Stomach (tissue), 9 donors: ENCODE data around the gene ENTR1. TPM values are rescaled to one million over a fixed set of nuclear protein-coding genes. Genes with fewer than 3 reads are reported as not detected.

Experiments
- DNase-seq, 2 donors: peaks; one replicate each; pipeline versions ENCODE4 v3.0.0 to v3.0.0-alpha.2; 2013 to 2019
- H3K27ac ChIP-seq, 5 donors: fragments of 200-600 bp in 4 of 5; sonication (generic) in 4 of 5; one replicate each; pipeline ENCODE4 v1.5.1; 2013 to 2019; ENCODE audit warnings: mild to moderate bottlenecking in 1 of 5, moderate library complexity in 1 of 5
- H3K27me3 ChIP-seq, 3 donors: fragments of 200-600 bp; sonication (generic); one replicate each; pipeline ENCODE4 v1.5.1; 2017 to 2019; ENCODE audit warnings: mixed run types in 1 of 3
- H3K36me3 ChIP-seq, 4 donors: fragments of 200-600 bp; sonication (generic); 1 replicate in 3 of 4; 2 replicates in 1 of 4; pipeline ENCODE4 v1.5.1; 2016 to 2019
- H3K4me1 ChIP-seq, 4 donors: fragments of 200-600 bp; sonication (generic); one replicate each; pipeline ENCODE4 v1.5.1; 2016 to 2019
- H3K4me3 ChIP-seq, 4 donors: fragments of 200-600 bp; sonication (generic) in 3 of 4; one replicate each; pipeline ENCODE4 v1.5.1; 2016 to 2019; ENCODE audit warnings: mild to moderate bottlenecking in 1 of 4
- H3K9me3 ChIP-seq, 4 donors: fragments of 200-600 bp; sonication (generic); one replicate each; pipeline ENCODE4 v1.5.1; 2016 to 2019
- CTCF ChIP-seq, 7 experiments: fragments of 450-650 bp in 4 of 7; fragments of 200-600 bp in 3 of 7; sonication (generic) in 3 of 7; IDR thresholded peaks; one replicate each; pipeline ENCODE4 v1.5.1; 2016 to 2019; ENCODE audit warnings: antibody characterized with exemption in 7 of 7, control low read depth in 2 of 7, mild to moderate bottlenecking in 1 of 7
- EP300 ChIP-seq: sonication (generic); formaldehyde crosslinking; IDR thresholded peaks from one replicate; pipeline ENCODE4 v1.6.1; 2017; ENCODE audit warnings: antibody characterized with exemption
- POLR2A ChIP-seq, 4 donors: fragments of 450-650 bp; IDR thresholded peaks; one replicate each; pipeline ENCODE4 v1.6.1; 2016; ENCODE audit warnings: antibody characterized with exemption in 4 of 4, control low read depth in 2 of 4, mild to moderate bottlenecking in 1 of 4, moderate library complexity in 1 of 4
- POLR2AphosphoS5 ChIP-seq, 3 donors: sonication (generic); formaldehyde crosslinking; IDR thresholded peaks; one replicate each; pipeline ENCODE4 v1.6.1; 2016; ENCODE audit warnings: antibody characterized with exemption in 3 of 3
- WGBS, 5 donors: extraction: QIAGEN DNeasy Blood & Tissue Kit in 3 of 5; methylation state at CpG; one replicate each; pipeline versions ENCODE4 v1.1.5 to v1.1.7; 2013 to 2018; 5-methylcytosine and 5-hydroxymethylcytosine counted together
- intact Hi-C: fragments of 100-400 bp; cut with DNase I; formaldehyde crosslinking; loops from one replicate; pipeline ENCODE4 v1.15.1; 2023; ENCODE audit warnings: low total_unique reads
- polyA plus RNA-seq, 3 donors: library from polyadenylated mRNA; stranded (reverse); fragments of 200-250 nt; gene quantifications; one replicate each; pipeline ENCODE4 v1.2.3, GENCODE V29; 2013
- total RNA-seq, 5 donors: library from RNA; depleted of rRNA; stranded (reverse); fragments of >200 nt; gene quantifications; one replicate each; pipeline versions ENCODE4 v1.1.0 to v1.2.3, GENCODE V29; 2014 to 2016
- donor health status: healthy with polysubstance abuse.
- donor health status: Bipolar disorder and iron deficiency.
- donor health status: healthy.

Gene ENTR1
- total and polyA plus RNA-seq, 8 donors, result 20.6 to 184 (median 34.8) TPM

GRCh38 chr9:136395345-136396218 lies 14.8 kb downstream of the ENTR1 start:
- peaks cover 53 to 82% (median 74%) of the 10 kb centered on the region in 4 donors for H3K36me3 ChIP-seq
- H3K4me1 ChIP-seq, result peaks cover 11 to 27% (median 24%) of the 10 kb centered on the region in 4 donors
- no peaks in the 10 kb centered on the region for H3K9me3 ChIP-seq
- no peak overlapping the region for H3K4me3 ChIP-seq
- H3K27ac ChIP-seq, result no peak overlapping the region
- DNase-seq, result no peak
- TF ChIP-seq EP300 (no peak), POLR2AphosphoS5 (IDR thresholded peaks at IDR 0.05) (no peak), CTCF (IDR thresholded peaks at IDR 0.05) (no peak), POLR2A (IDR thresholded peaks at IDR 0.05) (no peak)
- WGBS, 5 donors, result 84 to 93% (median 89%) methylated on average over 10 to 26 of the region's 26 CpGs
- H3K27me3 ChIP-seq, result no peaks in the 10 kb centered on the region
- intact Hi-C loops, result no loop called here

DNA sequence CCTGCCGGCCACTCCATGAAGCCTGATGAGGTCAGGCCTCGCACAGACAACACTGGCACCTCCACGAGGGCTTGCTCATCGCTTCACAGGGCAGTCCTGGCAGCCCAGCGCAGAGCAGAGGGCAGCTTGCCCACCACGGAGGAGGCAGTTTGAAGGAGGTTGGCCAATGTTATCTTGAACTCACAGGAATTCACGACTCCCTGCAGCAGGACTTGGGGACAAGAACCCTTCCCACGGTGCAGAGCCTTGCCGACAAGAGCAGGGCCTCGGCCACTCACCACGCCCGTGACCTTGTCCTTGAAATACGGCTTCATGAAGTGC lies 15.4 kb downstream of the ENTR1 start:
- no peak for DNase-seq
- 89 to 97% (median 92%) methylated on average over 13 of the region's 13 CpGs for WGBS, 5 donors

DNA sequence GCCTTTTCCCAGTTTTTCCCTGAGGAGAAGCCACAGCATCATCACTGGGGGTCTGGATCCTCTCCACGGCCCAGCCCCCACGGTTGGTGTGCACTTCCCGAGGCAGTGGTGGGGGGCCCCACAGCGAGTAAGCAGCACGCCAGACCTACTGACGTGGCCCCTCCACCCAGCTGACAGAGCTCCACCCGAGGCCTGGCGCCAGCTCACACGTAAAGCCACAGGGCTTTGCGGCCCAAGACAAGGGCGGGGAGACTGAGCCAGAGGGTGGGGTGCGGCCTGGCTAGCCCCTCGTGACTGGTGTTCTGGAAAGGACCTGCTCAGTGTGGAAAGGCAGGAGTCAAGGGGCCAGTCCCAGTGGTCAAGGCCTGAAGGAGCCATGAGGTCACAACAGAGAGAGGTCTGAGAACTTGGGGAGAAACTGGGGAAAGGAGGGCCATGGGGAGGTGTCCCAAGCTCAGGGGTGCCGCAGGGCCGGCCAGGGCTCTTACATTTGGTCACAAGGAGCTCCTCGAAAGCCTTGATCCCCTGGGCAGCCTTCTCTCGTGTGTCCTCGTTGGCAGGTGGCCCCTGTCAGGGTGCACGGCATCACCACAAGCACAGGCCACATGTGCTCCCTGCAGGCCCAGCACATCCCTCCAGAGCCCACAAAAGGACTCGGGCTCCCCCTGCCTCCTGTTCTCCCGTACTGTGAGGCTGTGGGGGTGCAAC lies 15.9 kb downstream of the ENTR1 start:
- intact Hi-C loops, result no loop called here
- Histone ChIP-seq H3K27me3 (no peaks in the 10 kb centered on the region), H3K9me3 (no peaks in the 10 kb centered on the region), H3K4me3 (no peak overlapping the region), H3K36me3 (peaks cover 55 to 92% (median 84%) of the 10 kb centered on the region in 4 donors), H3K4me1 (peaks cover 7 to 20% (median 15%) of the 10 kb centered on the region in 4 donors), H3K27ac (no peak overlapping the region)
- no peak for DNase-seq
- TF ChIP-seq EP300 (no peak), POLR2A (IDR thresholded peaks at IDR 0.05) (no peak), POLR2AphosphoS5 (IDR thresholded peaks at IDR 0.05) (no peak), CTCF (IDR thresholded peaks at IDR 0.05) (no peak)
- WGBS, 5 donors, result 89 to 96% (median 94%) methylated on average over 18 to 21 of the region's 21 CpGs

More for the DNA sequence above, 15.4 kb downstream of the ENTR1 start:
- no peaks in the 10 kb centered on the region for H3K27me3 ChIP-seq
- no peak overlapping the region for H3K4me3 ChIP-seq
- H3K9me3 ChIP-seq, result no peaks in the 10 kb centered on the region
- intact Hi-C loops, result no loop called here
- peaks cover 53 to 86% (median 79%) of the 10 kb centered on the region in 4 donors for H3K36me3 ChIP-seq
- no peak for TF ChIP-seq POLR2A (IDR thresholded peaks at IDR 0.05)
- no peak for TF ChIP-seq POLR2AphosphoS5 (IDR thresholded peaks at IDR 0.05)
- no peak for TF ChIP-seq EP300
- TF ChIP-seq CTCF (IDR thresholded peaks at IDR 0.05), result no peak
- no peak overlapping the region for H3K27ac ChIP-seq
- H3K4me1 ChIP-seq, result peaks cover 8 to 21% (median 18%) of the 10 kb centered on the region in 4 donors

- WGBS, 5 donors, result 74 to 91% (median 80%) methylated on average over 8 to 17 of the region's 17 CpGs
- no peak overlapping the region for H3K4me3 ChIP-seq
- no peaks in the 10 kb centered on the region for H3K27me3 ChIP-seq
- peaks cover 61 to 99% (median 94%) of the 10 kb centered on the region in 4 donors for H3K36me3 ChIP-seq
- H3K27ac ChIP-seq, result no peak overlapping the region
- no peak for DNase-seq
- TF ChIP-seq CTCF (IDR thresholded peaks at IDR 0.05), result no peak
- no peak for TF ChIP-seq POLR2AphosphoS5 (IDR thresholded peaks at IDR 0.05)
- TF ChIP-seq EP300, result no peak
- intact Hi-C loops, result no loop called here
- peaks cover 0 to 10% (median 6%) of the 10 kb centered on the region in 4 donors for H3K4me1 ChIP-seq
- no peaks in the 10 kb centered on the region for H3K9me3 ChIP-seq
Measured at GRCh38 chr9:136393531-136393930, 16.9 kb downstream of the ENTR1 start.
